OCI-LY1 (cell line): ENCODE results near the gene ZMIZ2.

Experiments
- CTCF ChIP-seq: fragments of 200-600 bp; sonication (generic), shearing (Covaris generic); IDR thresholded peaks from 2 replicates; pipeline ENCODE4 v1.5.1; 2017; ENCODE audit warnings: mild to moderate bottlenecking, antibody characterized with exemption, low read length, moderate library complexity, mixed read lengths
- EZH2 ChIP-seq: fragments of 200-600 bp; sonication (generic), shearing (Covaris generic); IDR thresholded peaks from 2 replicates; pipeline ENCODE4 v1.8.0; 2017; ENCODE audit warnings: borderline replicate concordance, mixed run types, mild to moderate bottlenecking, antibody characterized with exemption, low read length, moderate library complexity, mixed read lengths

DNA sequence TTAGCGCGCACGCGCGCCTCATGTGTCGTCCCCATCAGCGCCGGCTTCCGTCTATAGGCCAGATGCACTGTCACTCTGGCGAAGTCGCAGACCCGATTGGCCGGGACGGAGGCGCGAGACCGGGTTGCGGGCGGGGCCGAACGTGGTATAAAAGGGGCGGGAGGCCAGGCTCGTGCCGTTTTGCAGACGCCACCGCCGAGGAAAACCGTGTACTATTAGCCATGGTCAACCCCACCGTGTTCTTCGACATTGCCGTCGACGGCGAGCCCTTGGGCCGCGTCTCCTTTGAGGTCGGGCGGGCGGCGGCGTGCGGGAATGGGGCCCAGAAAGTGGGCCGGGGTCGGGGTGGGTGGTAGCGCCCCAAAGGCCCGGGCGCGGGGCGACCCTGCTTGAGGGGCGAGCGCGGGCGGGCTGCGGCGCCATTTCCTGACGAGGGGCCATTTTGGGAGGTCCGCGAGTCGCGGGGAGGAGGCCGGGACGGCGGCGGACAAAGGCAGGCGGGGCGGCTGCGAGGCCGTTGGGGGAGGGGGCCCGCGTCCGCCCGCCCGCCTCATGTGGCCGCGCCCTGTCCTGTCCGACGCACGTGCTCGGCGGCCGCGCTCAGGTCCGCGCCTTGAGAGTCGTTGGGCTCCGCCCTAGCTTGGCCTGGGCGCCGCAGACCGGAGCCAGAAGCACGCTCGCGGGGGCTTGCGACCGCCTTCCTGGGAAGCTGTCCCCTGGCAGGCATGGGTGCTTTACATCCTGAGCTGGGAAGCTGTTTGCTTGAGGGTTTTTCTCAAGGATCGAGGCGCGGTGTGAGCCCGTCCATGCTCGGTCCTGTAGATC lies 48.1 kb downstream of the ZMIZ2 start, which contains the start of gene PPIA:
- TF ChIP-seq CTCF (no peak), EZH2 (no peak)
